ENCODE results near the gene LIN28A. TPM values are rescaled to one million over a fixed set of nuclear protein-coding genes. Genes with fewer than 3 reads are reported as not detected.

The LIN28A gene, protein sequence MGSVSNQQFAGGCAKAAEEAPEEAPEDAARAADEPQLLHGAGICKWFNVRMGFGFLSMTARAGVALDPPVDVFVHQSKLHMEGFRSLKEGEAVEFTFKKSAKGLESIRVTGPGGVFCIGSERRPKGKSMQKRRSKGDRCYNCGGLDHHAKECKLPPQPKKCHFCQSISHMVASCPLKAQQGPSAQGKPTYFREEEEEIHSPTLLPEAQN
- total RNA-seq = not detected

DNA sequence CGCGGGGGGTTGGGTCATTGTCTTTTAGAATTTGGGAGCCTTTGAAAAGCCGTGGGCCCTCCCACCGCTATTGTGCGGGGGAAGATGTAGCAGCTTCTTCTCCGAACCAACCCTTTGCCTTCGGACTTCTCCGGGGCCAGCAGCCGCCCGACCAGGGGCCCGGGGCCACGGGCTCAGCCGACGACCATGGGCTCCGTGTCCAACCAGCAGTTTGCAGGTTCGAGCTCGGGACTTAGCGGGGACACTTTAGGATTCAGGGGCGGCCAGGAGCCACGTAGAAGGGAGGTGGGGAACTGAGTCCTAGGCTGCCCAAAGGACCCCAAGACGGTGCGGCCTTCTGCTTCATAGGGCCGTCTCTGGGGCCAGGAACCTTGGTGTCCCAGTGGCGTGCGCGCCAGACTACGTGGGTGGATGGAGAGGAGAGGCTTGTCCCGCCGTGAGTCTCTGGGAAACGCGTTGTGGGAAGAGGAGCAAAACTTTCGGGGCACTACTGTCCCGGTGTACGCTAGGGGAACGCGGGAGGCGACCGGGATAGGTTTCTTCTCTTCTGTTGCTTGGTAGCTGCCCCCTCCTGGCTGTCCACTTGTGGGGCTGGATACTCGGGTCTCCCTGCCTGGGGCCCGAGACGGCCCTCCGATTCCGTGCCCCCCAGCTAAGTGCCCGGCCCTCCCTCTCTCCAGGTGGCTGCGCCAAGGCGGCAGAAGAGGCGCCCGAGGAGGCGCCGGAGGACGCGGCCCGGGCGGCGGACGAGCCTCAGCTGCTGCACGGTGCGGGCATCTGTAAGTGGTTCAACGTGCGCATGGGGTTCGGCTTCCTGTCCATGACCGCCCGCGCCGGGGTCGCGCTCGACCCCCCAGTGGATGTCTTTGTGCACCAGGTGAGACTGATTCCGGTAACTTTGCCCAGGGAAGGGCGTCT is at the start of gene LIN28A:
Gene LIN28A (plus strand): TSS at position 112 of the 918 bp plus-strand sequence. CDS start 75 bp downstream, at position 187.
- Mint-ChIP-seq H3K4me1 (ENCODE audit: low read depth) (peaks cover 21% of the 10 kb centered on the region), H3K9me3 (no peaks in the 10 kb centered on the region), H3K27me3 (peaks cover 48% of the 10 kb centered on the region), H3K4me3 (no peak within 1 kb of the TSS), H3K36me3 (no peaks in the 10 kb centered on the region), H3K27ac (no peak within 1 kb of the TSS)
- ChIA-PET POLR2A (no interaction called here), CTCF (interaction anchor here (1.0 kb wide), 1 partner anchor 177 kb away, joined by 3 read pairs; the partner anchor contains the start of gene CEP85)
- DNase-seq = no peak
- intact Hi-C loops (cut with micrococcal nuclease) = loop anchor here (10.0 kb wide), 1 partner anchor 306 kb away; no protein-coding TSS in a partner anchor

DNA sequence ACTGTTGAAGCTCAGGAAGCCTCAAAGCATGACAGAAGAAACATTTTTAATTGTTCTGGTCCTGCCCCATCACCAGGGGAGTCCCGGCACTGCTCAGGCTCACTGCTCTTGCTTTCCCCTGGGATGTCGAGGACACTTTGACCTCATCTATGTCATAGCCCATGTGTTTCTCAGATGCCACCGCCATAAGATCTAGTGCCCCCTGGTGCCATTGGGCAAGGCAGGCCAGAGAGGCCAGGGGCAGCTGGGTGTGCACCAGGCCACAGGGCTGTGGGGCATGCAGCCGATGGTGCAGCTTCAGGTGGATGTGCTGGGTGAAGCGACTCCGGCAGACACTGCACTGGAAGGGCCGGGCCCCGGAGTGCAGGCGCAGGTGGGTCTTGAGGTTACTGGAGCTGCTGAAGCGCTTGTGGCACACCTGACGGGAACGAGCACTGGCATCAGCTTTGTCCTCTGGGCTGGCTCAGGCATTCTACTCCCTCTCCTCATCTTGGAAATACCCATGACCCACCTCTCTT is 49.0 kb upstream of the LIN28A start:
- intact Hi-C loops (cut with micrococcal nuclease) = loop anchor here (2.0 to 5.0 kb wide), 4 partner anchors 36 to 85 kb away; no protein-coding TSS in a partner anchor
- Mint-ChIP-seq H3K4me3 (no peak overlapping the region), H3K36me3 (no peaks in the 10 kb centered on the region), H3K27ac (no peak overlapping the region), H3K4me1 (ENCODE audit: low read depth) (peaks cover 41% of the 10 kb centered on the region), H3K9me3 (no peaks in the 10 kb centered on the region), H3K27me3 (peaks cover 7% of the 10 kb centered on the region)
- ChIA-PET POLR2A (no interaction called here), CTCF (interaction anchor here (0.7 to 6.5 kb wide), 8 partner anchors 9 to 85 kb away, joined by 3 to 54 read pairs (median 14); partner anchors contain the start of genes SH3BGRL3 and ZNF683)
- no peak for DNase-seq

DNA sequence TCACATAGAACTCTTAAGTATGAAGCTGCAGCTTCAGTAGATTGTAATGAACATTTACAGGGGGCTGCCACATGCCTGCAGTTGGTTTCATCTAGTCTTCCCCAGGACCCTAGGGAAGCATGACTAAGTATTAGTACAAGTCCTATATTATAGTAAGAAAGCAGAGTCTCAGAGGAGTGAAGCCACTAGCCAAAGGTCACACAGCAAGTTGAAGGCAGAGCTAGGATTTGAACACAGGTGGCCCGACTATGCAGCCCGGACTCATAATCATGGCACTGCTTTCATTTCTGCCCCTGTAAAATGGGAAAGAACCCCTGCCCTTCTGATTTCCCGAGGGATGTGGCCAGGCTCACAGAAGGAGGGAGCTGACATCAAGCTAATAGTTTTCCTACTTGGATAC is 48.3 kb upstream of the LIN28A start:
- H3K27me3 Mint-ChIP-seq = peaks cover 7% of the 10 kb centered on the region
- intact Hi-C loops (cut with micrococcal nuclease) = loop anchor here (2.0 to 5.0 kb wide), 4 partner anchors 35 to 86 kb away; no protein-coding TSS in a partner anchor
- no peak overlapping the region for H3K4me3 Mint-ChIP-seq
- no peak for DNase-seq
- ChIA-PET POLR2A (no interaction called here), CTCF (interaction anchor here (0.7 to 6.5 kb wide), 9 partner anchors 8 to 193 kb away, joined by 3 to 54 read pairs (median 5); partner anchors contain the start of genes SH3BGRL3, ZNF593 and ZNF683)
- peaks cover 41% of the 10 kb centered on the region for H3K4me1 Mint-ChIP-seq (ENCODE audit: low read depth)
- H3K36me3 Mint-ChIP-seq = no peaks in the 10 kb centered on the region
- H3K27ac Mint-ChIP-seq = no peak overlapping the region
- no peaks in the 10 kb centered on the region for H3K9me3 Mint-ChIP-seq

- peaks cover 7% of the 10 kb centered on the region for H3K27me3 Mint-ChIP-seq
- H3K4me3 Mint-ChIP-seq = peak overlapping the region; percentile 8
- H3K4me1 Mint-ChIP-seq (ENCODE audit: low read depth) = peaks cover 41% of the 10 kb centered on the region
- peak overlapping the region; percentile 58 for H3K27ac Mint-ChIP-seq
- CTCF ChIA-PET = interaction anchor here (0.6 to 6.5 kb wide), 37 partner anchors 9 to 328 kb away, joined by 3 to 54 read pairs (median 5); partner anchors contain the start of genes CD52, CEP85, CRYBG2 and DHDDS
- POLR2A ChIA-PET = interaction anchor here (0.9 to 1.4 kb wide), 2 partner anchors 15 to 53 kb away, joined by 3 read pairs; no protein-coding TSS in a partner anchor
- H3K36me3 Mint-ChIP-seq = no peaks in the 10 kb centered on the region
- DNase-seq = peak; percentile 91
- H3K9me3 Mint-ChIP-seq = no peaks in the 10 kb centered on the region
- intact Hi-C loops (cut with micrococcal nuclease) = loop anchor here (2.0 to 5.0 kb wide), 4 partner anchors 34 to 87 kb away; no protein-coding TSS in a partner anchor
Measured at GRCh38 chr1:26363549-26364448, 46.8 kb upstream of the LIN28A start.

DNA sequence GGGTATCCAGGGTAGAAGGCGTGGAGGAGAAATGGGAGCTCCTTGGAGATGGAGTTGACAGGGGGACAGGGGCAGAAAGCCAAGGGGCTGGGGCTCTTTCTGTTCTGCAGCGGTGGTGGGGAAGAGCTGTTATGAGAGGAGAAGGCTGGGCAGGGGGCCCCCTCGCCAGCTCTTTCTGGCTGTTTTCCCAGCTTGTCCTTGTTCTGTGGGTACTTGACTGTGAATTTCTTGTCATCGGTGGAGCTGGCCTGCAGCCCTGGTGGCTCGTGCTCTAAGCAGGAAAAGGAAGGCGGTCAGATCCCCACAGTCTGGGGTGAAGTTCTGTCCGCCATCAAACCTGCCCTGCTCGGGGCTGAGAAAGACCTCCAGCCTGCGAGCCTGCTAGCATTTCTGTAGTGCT is 45.7 kb upstream of the LIN28A start:
- H3K36me3 Mint-ChIP-seq = no peaks in the 10 kb centered on the region
- CTCF ChIA-PET = interaction anchor here (0.7 to 6.5 kb wide), 17 partner anchors 9 to 467 kb away, joined by 3 to 54 read pairs (median 9); partner anchors contain the start of genes CD52, CEP85, SH3BGRL3 and ZNF593
- H3K9me3 Mint-ChIP-seq = no peaks in the 10 kb centered on the region
- POLR2A ChIA-PET = no interaction called here
- H3K4me1 Mint-ChIP-seq (ENCODE audit: low read depth) = peaks cover 36% of the 10 kb centered on the region
- peaks cover 7% of the 10 kb centered on the region for H3K27me3 Mint-ChIP-seq
- intact Hi-C loops (cut with micrococcal nuclease) = loop anchor here (5.0 kb wide), 2 partner anchors 32 to 52 kb away; no protein-coding TSS in a partner anchor
- H3K4me3 Mint-ChIP-seq = no peak overlapping the region
- no peak overlapping the region for H3K27ac Mint-ChIP-seq
- no peak for DNase-seq

DNA sequence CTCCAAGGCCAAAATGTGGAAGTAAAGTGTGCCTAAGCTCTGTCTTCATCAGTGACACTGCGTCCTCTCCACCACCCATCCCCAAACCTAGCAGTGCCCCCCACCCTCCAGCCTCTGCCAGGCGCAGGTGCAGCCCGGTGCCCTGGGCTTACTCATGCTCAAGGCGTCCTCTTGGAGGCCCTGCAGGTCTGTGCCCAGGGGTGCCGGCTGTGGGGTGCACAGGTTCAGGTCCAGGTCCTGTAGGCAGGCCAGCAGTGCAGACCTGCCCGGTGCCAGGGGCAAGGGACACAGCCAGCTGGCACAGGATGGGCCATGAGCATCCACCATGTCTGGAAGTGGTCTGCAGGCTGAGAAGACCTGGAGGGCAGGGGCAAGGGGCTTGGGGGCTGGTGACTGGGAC is 43.2 kb upstream of the LIN28A start:
- Mint-ChIP-seq H3K27me3 (no peaks in the 10 kb centered on the region), H3K4me1 (ENCODE audit: low read depth) (peaks cover 38% of the 10 kb centered on the region), H3K4me3 (no peak overlapping the region), H3K36me3 (no peaks in the 10 kb centered on the region), H3K9me3 (peaks cover 7% of the 10 kb centered on the region), H3K27ac (no peak overlapping the region)
- intact Hi-C loops (cut with micrococcal nuclease) = no loop called here
- no peak for DNase-seq
- ChIA-PET POLR2A (no interaction called here), CTCF (interaction anchor here (0.8 to 6.5 kb wide), 2 partner anchors 27 to 90 kb away, joined by 4 to 54 read pairs; partner anchors contain the start of gene SH3BGRL3)

GRCh38 chr1:26368006-26368405 is 42.6 kb upstream of the LIN28A start:
- Mint-ChIP-seq H3K9me3 (peaks cover 7% of the 10 kb centered on the region), H3K36me3 (no peaks in the 10 kb centered on the region), H3K4me1 (ENCODE audit: low read depth) (peaks cover 44% of the 10 kb centered on the region), H3K27me3 (no peaks in the 10 kb centered on the region), H3K4me3 (no peak overlapping the region), H3K27ac (no peak overlapping the region)
- DNase-seq = no peak
- ChIA-PET CTCF (no interaction called here), POLR2A (no interaction called here)
- intact Hi-C loops (cut with micrococcal nuclease) = no loop called here

DNA sequence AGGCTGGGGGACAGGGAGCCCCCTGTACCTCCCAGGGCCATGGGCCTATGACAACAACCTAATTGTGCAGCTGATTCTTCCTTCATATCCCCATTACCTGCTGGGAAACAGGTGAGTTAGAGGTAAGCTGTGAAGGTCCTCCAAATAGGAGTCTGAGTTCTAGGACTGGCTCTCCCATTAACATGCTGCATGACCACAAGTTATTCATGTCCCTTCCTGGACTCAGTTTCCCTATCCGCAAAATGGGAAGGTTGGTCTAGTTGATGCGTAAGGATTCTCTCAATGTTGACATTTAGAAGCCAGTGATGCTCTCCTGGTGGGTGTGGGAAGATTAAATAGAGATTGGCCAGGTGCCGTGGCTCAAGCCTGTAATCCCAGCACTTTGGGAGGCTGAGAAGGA is 42.1 kb upstream of the LIN28A start:
- H3K4me1 Mint-ChIP-seq (ENCODE audit: low read depth) = peaks cover 44% of the 10 kb centered on the region
- no peak for DNase-seq

DNA sequence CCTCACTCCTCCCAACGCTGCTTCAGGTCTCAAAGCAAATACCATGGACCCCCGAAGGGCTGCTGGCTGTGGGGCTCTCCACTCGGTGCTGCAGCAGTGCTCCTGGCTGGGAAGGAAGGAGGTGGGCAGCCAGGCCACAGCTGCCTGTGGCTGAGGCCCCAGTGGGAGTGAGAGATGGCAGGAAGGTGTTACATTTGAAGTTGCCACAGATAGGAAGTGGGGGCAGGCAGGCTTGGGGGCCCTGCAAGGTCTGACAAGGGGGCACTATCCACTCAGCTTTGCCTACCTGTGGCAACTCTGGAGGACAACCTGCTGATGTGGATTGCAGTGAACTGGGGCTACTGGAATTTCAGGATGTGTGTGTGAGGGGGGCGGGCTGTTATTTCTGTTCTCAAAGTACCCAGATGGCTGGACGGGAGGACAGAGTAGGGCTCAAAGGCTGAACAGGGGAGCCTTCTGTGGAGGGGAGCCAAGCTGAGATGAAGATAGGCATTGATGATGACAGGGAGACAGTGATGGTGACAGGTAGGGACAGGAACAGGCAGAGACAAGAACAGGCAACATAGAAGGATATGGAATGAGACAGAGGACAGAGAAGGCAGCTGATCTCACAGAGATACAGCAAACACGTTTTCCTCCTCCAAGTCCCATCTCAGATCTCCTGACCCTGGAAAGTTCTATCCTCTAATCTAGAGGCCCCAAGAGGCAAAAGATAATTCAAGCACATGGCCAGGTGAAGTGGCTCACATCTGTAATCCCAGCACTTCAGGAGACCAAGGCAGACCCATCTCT is 39.8 kb upstream of the LIN28A start:
- intact Hi-C loops (cut with micrococcal nuclease) = no loop called here
- Mint-ChIP-seq H3K4me1 (ENCODE audit: low read depth) (peaks cover 61% of the 10 kb centered on the region), H3K9me3 (peaks cover 7% of the 10 kb centered on the region), H3K27ac (peak overlapping the region; percentile 64), H3K27me3 (no peaks in the 10 kb centered on the region), H3K4me3 (no peak overlapping the region), H3K36me3 (no peaks in the 10 kb centered on the region)
- no peak for DNase-seq
- POLR2A ChIA-PET = no interaction called here
- CTCF ChIA-PET = interaction anchor here (1.0 to 1.3 kb wide), 4 partner anchors 9 to 96 kb away, joined by 3 to 5 read pairs (median 3); no protein-coding TSS in a partner anchor

More for the DNA sequence above, 42.1 kb upstream of the LIN28A start:
- no peak overlapping the region for H3K4me3 Mint-ChIP-seq
- no peak overlapping the region for H3K27ac Mint-ChIP-seq
- H3K27me3 Mint-ChIP-seq = no peaks in the 10 kb centered on the region
- intact Hi-C loops (cut with micrococcal nuclease) = no loop called here
- H3K36me3 Mint-ChIP-seq = no peaks in the 10 kb centered on the region
- H3K9me3 Mint-ChIP-seq = peaks cover 7% of the 10 kb centered on the region
- CTCF ChIA-PET = no interaction called here
- POLR2A ChIA-PET = no interaction called here

DNA sequence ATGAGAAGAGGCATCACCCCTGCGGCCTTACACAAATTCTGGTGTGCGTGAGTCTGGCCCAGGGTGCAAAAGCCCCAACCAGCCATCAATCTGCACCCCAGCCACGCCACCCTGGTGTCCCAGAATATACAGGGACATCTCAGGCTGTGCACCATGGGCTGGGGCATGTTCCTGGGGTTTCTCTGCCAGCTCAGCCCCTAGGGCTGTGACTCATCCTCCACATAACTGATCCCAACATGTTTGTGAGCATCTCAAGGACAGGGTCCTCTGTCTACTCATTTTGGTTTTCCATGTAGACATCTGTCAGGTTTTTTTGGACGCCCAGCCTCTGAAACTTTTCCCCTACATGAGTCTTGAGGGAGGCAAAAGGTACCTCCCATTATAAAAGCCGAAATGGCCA is 38.6 kb upstream of the LIN28A start:
- peaks cover 7% of the 10 kb centered on the region for H3K9me3 Mint-ChIP-seq
- H3K27ac Mint-ChIP-seq = no peak overlapping the region
- CTCF ChIA-PET = interaction anchor here (2.5 to 4.0 kb wide), 3 partner anchors 9 to 45 kb away, joined by 10 to 48 read pairs (median 20); no protein-coding TSS in a partner anchor
- POLR2A ChIA-PET = no interaction called here
- no peak for DNase-seq
- H3K36me3 Mint-ChIP-seq = no peaks in the 10 kb centered on the region
- H3K27me3 Mint-ChIP-seq = no peaks in the 10 kb centered on the region
- no peak overlapping the region for H3K4me3 Mint-ChIP-seq
- intact Hi-C loops (cut with micrococcal nuclease) = no loop called here
- H3K4me1 Mint-ChIP-seq (ENCODE audit: low read depth) = peaks cover 72% of the 10 kb centered on the region
